SK-N-SH treated with all-trans-retinoic acid at 6 μM for 48 hours (cell line): ENCODE results near the gene RAPGEF1.

Experiments
- ATAC-seq: fragments of 200-7000 bp; cut with Tn5 transposase; 3 replicates; pipeline ENCODE4 v1.9.1; 2020; ENCODE audit warnings: mild to moderate bottlenecking, moderate library complexity
- ARNTL ChIP-seq: fragments of 450-650 bp; formaldehyde crosslinking; IDR thresholded peaks from 2 replicates; pipeline ENCODE4 v1.5.0; 2020; ENCODE audit warnings: low read depth, mild to moderate bottlenecking, moderate library complexity, borderline replicate concordance
- BACH2 ChIP-seq: fragments of 250-450 bp; sonication (Bioruptor Pico); IDR thresholded peaks from 2 replicates; pipeline ENCODE4 v1.9.0; 2021; ENCODE audit warnings: mild to moderate bottlenecking, borderline replicate concordance
- CSDC2 ChIP-seq: fragments of 250-450 bp; sonication (Bioruptor Pico); IDR thresholded peaks from 2 replicates; pipeline ENCODE4 v1.5.0; 2020; ENCODE audit warnings: mild to moderate bottlenecking, moderate library complexity
- GLIS3 ChIP-seq: fragments of 250-450 bp; sonication (Bioruptor Pico); IDR thresholded peaks from 2 replicates; pipeline ENCODE4 v1.5.0; 2020; ENCODE audit warnings: mild to moderate bottlenecking, moderate library complexity
- PPARA ChIP-seq: fragments of 250-450 bp; sonication (Bioruptor Pico); IDR thresholded peaks from 2 replicates; pipeline ENCODE4 v1.5.0; 2020; ENCODE audit warnings: mild to moderate bottlenecking, borderline replicate concordance
- RARB ChIP-seq: fragments of 250-450 bp; sonication (Bioruptor Pico); IDR thresholded peaks from 2 replicates; pipeline ENCODE4 v1.8.0; 2021; ENCODE audit warnings: mild to moderate bottlenecking, moderate library complexity
- SNAI2 ChIP-seq: fragments of 250-450 bp; sonication (Bioruptor Pico); IDR thresholded peaks from 2 replicates; pipeline ENCODE4 v1.5.0; 2020; ENCODE audit warnings: mild to moderate bottlenecking, moderate library complexity
- ZC3H10 ChIP-seq: fragments of 250-450 bp; sonication (Bioruptor Pico); IDR thresholded peaks from 2 replicates; pipeline ENCODE4 v1.5.1; 2021; ENCODE audit warnings: mild to moderate bottlenecking, moderate library complexity
- ZFP3 ChIP-seq: fragments of 250-450 bp; sonication (Bioruptor Pico); IDR thresholded peaks from 2 replicates; pipeline ENCODE4 v1.5.0; 2020; ENCODE audit warnings: mild to moderate bottlenecking, moderate library complexity
- ZFP30 ChIP-seq: fragments of 450-650 bp; formaldehyde crosslinking; IDR thresholded peaks from 2 replicates; pipeline ENCODE4 v1.5.0; 2022; ENCODE audit warnings: mild to moderate bottlenecking, moderate library complexity
- ZNF565 ChIP-seq: fragments of 450-650 bp; formaldehyde crosslinking; conservative IDR thresholded peaks from 2 replicates; pipeline ENCODE4 v1.5.0; 2020; ENCODE audit warnings: low read depth, mild to moderate bottlenecking, moderate library complexity
- ZNF70 ChIP-seq: fragments of 450-650 bp; formaldehyde crosslinking; IDR thresholded peaks from 2 replicates; pipeline ENCODE4 v1.5.0; 2020; ENCODE audit warnings: mild to moderate bottlenecking, moderate library complexity
- ZNF8 ChIP-seq: fragments of 450-650 bp; formaldehyde crosslinking; IDR thresholded peaks from 2 replicates; pipeline ENCODE4 v1.5.0; 2020; ENCODE audit warnings: mild to moderate bottlenecking, moderate library complexity
- TF ChIP-seq, protein P1 (sequence below): fragments of 250-450 bp; sonication (Bioruptor Pico); IDR thresholded peaks from 2 replicates; pipeline ENCODE4 v1.5.1; 2021; ENCODE audit warnings: mild to moderate bottlenecking, moderate library complexity
- TF ChIP-seq, protein P2 (sequence below): fragments of 250-450 bp; sonication (Bioruptor Pico); IDR thresholded peaks from 2 replicates; pipeline ENCODE4 v1.8.0; 2021; ENCODE audit warnings: low read depth, mild to moderate bottlenecking, moderate library complexity, borderline replicate concordance
- TF ChIP-seq, protein P3 (sequence below): fragments of 250-450 bp; sonication (Bioruptor Pico); IDR thresholded peaks from 2 replicates; pipeline ENCODE4 v1.5.0; 2020; ENCODE audit warnings: mild to moderate bottlenecking, moderate library complexity
- TF ChIP-seq, protein P4 (sequence below): fragments of 250-450 bp; sonication (Bioruptor Pico); IDR thresholded peaks from 2 replicates; pipeline ENCODE4 v1.8.0; 2020; ENCODE audit warnings: mild to moderate bottlenecking, moderate library complexity, borderline replicate concordance

RAPGEF1 gene

DNA sequence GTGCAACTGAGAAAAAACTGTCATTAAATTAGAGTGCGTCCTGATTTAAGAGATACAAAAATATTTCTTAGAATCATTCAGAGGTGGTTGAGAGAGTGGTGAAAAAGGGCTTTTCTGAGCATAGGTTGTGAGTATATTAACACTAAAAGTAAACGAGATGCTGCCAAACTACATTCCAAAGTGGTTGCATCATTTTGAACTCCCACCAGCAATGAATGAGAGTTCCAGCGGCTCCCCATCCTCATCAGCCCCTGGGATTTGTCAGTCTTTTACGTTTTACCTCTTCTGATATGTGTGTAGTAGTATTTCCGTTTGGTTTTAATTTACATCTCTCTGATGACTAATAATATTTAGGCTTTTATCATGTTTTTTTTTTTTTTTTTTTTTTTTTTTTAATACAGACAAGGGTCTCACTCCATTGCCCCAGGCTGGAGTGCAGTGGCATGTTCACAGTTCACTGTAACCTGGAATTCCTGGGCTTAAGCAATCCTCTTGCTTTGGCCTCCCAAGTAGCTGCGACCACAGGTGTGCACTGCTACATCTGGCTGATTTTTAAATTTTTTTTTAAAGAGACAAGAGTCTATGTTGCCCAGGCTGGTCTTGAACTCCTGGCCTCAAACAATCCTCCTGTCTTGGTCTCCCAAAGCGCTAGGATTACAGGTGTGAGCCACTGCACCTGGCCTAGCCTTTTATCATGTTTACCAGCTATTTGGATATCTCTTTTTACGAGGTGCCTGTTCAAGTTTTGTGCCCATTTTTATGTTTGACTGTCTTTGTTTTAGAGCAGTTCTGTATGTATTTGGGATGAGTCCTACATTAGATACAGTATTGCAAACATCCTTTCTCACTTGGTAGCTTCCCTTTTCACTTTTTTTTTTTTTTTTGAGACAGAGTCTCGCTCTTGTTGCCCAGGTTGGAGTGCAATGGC, 177.6 kb downstream of the RAPGEF1 start:
- TF ChIP-seq ZFP3 (CRISPR knock-in tag) (no peak), PPARA (CRISPR knock-in tag) (no peak), ZNF70 (CRISPR knock-in tag) (no peak), BACH2 (CRISPR knock-in tag) (no peak), SNAI2 (CRISPR knock-in tag) (no peak), ZNF8 (CRISPR knock-in tag) (no peak), RARB (CRISPR knock-in tag) (no peak), ZNF565 (CRISPR knock-in tag) (no peak)
- TF ChIP-seq, protein P1, sequence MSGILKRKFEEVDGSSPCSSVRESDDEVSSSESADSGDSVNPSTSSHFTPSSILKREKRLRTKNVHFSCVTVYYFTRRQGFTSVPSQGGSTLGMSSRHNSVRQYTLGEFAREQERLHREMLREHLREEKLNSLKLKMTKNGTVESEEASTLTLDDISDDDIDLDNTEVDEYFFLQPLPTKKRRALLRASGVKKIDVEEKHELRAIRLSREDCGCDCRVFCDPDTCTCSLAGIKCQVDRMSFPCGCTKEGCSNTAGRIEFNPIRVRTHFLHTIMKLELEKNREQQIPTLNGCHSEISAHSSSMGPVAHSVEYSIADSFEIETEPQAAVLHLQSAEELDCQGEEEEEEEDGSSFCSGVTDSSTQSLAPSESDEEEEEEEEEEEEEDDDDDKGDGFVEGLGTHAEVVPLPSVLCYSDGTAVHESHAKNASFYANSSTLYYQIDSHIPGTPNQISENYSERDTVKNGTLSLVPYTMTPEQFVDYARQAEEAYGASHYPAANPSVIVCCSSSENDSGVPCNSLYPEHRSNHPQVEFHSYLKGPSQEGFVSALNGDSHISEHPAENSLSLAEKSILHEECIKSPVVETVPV (CRISPR knock-in tag): no peak
- TF ChIP-seq, protein P2, sequence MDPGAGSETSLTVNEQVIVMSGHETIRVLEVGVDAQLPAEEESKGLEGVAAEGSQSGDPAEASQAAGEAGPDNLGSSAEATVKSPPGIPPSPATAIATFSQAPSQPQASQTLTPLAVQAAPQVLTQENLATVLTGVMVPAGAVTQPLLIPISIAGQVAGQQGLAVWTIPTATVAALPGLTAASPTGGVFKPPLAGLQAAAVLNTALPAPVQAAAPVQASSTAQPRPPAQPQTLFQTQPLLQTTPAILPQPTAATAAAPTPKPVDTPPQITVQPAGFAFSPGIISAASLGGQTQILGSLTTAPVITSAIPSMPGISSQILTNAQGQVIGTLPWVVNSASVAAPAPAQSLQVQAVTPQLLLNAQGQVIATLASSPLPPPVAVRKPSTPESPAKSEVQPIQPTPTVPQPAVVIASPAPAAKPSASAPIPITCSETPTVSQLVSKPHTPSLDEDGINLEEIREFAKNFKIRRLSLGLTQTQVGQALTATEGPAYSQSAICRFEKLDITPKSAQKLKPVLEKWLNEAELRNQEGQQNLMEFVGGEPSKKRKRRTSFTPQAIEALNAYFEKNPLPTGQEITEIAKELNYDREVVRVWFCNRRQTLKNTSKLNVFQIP (CRISPR knock-in tag): no peak
- ATAC-seq: no peak

DNA sequence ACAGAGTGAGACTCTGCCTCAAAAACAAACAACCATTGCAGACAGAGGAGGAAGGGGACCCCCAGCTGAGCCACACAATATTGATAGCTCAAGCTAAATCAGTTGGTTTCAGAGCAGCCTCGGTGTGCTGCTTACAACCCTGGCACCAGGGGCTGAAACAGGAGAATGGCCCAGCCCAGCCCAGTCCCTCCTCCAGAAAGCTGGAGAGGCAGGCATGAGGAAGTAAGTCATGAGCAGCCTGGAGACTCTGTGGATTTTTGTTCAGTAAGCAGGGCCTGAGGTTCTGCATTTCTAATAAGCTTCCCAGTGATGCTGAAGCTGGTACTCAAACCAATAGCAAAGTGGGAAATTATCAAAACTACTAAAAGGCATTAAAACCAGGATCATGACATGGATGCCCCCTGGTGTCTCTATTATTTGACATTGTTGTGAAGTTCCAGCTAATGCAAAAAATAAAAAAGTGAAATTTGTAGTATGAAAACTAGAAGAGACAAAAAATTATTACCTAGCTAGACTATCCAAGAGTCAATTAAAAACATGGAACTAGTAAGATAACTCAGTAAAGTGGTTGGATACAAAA, 180.4 kb downstream of the RAPGEF1 start:
- TF ChIP-seq, protein P2 (CRISPR knock-in tag): no peak
- no peak for ATAC-seq

DNA sequence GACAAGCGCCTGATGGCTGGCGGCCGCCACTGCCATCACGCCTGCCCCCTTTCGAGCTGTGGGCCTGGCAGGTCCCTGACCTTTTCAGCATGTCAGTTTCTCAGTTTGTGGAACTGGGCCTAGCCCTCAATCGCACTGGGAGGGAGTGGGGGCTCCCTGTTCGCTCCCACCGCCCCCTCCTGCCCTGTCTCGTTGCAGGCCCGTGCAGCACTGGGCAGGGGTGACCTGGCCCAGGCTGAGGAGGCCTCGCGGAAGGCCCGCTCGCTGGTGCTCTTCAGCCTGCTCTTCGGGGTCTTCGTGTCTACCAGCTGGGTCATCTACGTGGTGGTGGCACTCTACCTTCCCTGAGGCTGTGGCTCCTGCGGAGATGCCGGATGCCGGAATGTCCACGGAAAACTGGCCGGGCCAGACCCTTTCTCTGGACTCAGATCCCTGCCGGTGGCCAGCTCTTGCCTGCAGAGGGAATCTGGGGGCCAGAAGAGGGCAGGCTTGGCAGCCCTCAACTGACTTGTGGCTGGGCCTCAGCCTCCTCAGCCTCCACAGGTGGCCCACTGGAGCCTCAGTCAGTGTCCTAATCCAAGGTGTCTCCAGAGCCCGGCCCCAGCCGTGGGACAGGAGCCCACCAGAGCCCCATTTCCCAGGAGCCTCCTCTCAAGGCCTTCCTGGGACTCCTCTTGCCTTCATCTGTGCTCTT, 181.9 kb downstream of the RAPGEF1 start:
- TF ChIP-seq ZC3H10 (CRISPR knock-in tag): no peak
- ATAC-seq: no peak

DNA sequence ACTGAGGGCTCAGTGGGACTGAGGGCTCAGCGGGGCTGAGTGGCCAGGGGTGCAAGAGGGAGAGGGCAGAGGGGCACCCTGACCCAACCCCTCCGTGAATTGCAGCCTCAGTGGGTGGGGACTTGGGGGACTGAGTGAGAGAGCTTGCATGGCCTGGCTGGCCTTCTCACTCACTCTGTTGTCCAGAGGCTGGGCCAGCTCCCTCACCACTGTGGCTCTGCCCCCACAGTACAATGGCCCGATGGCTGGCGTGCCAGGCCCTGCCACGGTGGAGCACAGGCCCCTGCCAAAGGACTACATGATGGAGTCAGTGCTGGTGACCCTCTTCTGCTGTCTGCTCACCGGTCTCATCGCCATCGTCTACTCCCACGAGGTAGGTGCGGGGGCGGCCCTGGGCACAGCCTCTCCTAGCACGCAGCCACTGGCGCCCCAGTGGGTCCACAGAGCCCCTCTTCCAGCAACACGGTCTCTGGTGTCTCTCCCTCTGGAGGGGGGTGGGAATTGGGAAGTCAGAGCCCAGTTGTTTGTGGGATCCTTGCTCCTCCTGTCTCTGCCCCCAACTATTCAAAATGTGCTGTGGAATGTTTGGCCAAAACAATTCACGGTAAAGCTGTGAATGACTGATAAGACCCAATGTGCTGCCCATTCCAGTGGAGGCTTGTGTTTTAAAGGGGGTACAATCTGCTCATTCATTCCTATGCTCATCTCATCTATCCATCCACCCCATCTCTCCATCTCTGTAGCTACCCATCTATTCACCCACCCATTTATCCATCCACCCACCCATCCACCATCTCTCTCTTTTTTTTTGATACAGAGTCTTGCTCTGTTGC, 183.8 kb downstream of the RAPGEF1 start:
- no peak; the same call in 2 of the 3 replicates for ATAC-seq
- TF ChIP-seq, protein P3, sequence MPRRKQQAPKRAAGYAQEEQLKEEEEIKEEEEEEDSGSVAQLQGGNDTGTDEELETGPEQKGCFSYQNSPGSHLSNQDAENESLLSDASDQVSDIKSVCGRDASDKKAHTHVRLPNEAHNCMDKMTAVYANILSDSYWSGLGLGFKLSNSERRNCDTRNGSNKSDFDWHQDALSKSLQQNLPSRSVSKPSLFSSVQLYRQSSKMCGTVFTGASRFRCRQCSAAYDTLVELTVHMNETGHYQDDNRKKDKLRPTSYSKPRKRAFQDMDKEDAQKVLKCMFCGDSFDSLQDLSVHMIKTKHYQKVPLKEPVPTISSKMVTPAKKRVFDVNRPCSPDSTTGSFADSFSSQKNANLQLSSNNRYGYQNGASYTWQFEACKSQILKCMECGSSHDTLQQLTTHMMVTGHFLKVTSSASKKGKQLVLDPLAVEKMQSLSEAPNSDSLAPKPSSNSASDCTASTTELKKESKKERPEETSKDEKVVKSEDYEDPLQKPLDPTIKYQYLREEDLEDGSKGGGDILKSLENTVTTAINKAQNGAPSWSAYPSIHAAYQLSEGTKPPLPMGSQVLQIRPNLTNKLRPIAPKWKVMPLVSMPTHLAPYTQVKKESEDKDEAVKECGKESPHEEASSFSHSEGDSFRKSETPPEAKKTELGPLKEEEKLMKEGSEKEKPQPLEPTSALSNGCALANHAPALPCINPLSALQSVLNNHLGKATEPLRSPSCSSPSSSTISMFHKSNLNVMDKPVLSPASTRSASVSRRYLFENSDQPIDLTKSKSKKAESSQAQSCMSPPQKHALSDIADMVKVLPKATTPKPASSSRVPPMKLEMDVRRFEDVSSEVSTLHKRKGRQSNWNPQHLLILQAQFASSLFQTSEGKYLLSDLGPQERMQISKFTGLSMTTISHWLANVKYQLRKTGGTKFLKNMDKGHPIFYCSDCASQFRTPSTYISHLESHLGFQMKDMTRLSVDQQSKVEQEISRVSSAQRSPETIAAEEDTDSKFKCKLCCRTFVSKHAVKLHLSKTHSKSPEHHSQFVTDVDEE (CRISPR knock-in tag): no peak
- TF ChIP-seq, protein P1 (CRISPR knock-in tag): no peak
- TF ChIP-seq ZFP3 (CRISPR knock-in tag) (no peak), ZFP30 (no peak), SNAI2 (CRISPR knock-in tag) (no peak), RARB (CRISPR knock-in tag) (no peak), GLIS3 (CRISPR knock-in tag) (no peak), ARNTL (CRISPR knock-in tag) (no peak), CSDC2 (CRISPR knock-in tag) (no peak)
- TF ChIP-seq, protein P2 (CRISPR knock-in tag): no peak
- TF ChIP-seq, protein P4, sequence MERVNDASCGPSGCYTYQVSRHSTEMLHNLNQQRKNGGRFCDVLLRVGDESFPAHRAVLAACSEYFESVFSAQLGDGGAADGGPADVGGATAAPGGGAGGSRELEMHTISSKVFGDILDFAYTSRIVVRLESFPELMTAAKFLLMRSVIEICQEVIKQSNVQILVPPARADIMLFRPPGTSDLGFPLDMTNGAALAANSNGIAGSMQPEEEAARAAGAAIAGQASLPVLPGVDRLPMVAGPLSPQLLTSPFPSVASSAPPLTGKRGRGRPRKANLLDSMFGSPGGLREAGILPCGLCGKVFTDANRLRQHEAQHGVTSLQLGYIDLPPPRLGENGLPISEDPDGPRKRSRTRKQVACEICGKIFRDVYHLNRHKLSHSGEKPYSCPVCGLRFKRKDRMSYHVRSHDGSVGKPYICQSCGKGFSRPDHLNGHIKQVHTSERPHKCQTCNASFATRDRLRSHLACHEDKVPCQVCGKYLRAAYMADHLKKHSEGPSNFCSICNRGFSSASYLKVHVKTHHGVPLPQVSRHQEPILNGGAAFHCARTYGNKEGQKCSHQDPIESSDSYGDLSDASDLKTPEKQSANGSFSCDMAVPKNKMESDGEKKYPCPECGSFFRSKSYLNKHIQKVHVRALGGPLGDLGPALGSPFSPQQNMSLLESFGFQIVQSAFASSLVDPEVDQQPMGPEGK (CRISPR knock-in tag): no peak
